ENCODE data around the gene MRPS6.

Gene MRPS6

GRCh38 chr21:34071683-34072082, 1.7 kb upstream of the MRPS6 start:
- no peak for DNase-seq (ENCODE audit: low read depth, low spot score)

GRCh38 chr21:34072145-34073031, 990 bp upstream of the MRPS6 start:
- no peak for DNase-seq (ENCODE audit: low read depth, low spot score)

GRCh38 chr21:34073749-34074282, 438 bp downstream of the MRPS6 start:
- DNase-seq (ENCODE audit: low read depth, low spot score) = no peak

- no peak for DNase-seq (ENCODE audit: low read depth, low spot score)
Observed at GRCh38 chr21:34074283-34075090, 1.1 kb downstream of the MRPS6 start.

GRCh38 chr21:34075091-34075425, 1.7 kb downstream of the MRPS6 start:
- DNase-seq (ENCODE audit: low read depth, low spot score) = no peak

- no peak for DNase-seq (ENCODE audit: low read depth, low spot score)
Observed at GRCh38 chr21:34075760-34076660, 2.6 kb downstream of the MRPS6 start.

- DNase-seq (ENCODE audit: low read depth, low spot score) = no peak
Observed at GRCh38 chr21:34076835-34077234, 3.5 kb downstream of the MRPS6 start.

GRCh38 chr21:34077888-34078287, 4.5 kb downstream of the MRPS6 start:
- DNase-seq (ENCODE audit: low read depth, low spot score) = no peak

GRCh38 chr21:34078915-34079314, 5.5 kb downstream of the MRPS6 start:
- no peak for DNase-seq (ENCODE audit: low read depth, low spot score)

GRCh38 chr21:34080710-34081109, 7.3 kb downstream of the MRPS6 start:
- no peak for DNase-seq (ENCODE audit: low read depth, low spot score)

GRCh38 chr21:34082769-34083168, 9.4 kb downstream of the MRPS6 start:
- no peak for DNase-seq (ENCODE audit: low read depth, low spot score)

GRCh38 chr21:34083357-34083756, 10.0 kb downstream of the MRPS6 start:
- DNase-seq (ENCODE audit: low read depth, low spot score) = no peak

- no peak for DNase-seq (ENCODE audit: low read depth, low spot score)
Observed at GRCh38 chr21:34085129-34085528, 11.8 kb downstream of the MRPS6 start.

- no peak for DNase-seq (ENCODE audit: low read depth, low spot score)
Observed at GRCh38 chr21:34086887-34087306, 13.5 kb downstream of the MRPS6 start.

- DNase-seq (ENCODE audit: low read depth, low spot score) = no peak
Observed at GRCh38 chr21:34088752-34089151, 15.4 kb downstream of the MRPS6 start.

- DNase-seq (ENCODE audit: low read depth, low spot score) = no peak
Observed at GRCh38 chr21:34091032-34091431, 17.7 kb downstream of the MRPS6 start.

- no peak for DNase-seq (ENCODE audit: low read depth, low spot score)
Observed at GRCh38 chr21:34091607-34092006, 18.2 kb downstream of the MRPS6 start.

GRCh38 chr21:34092262-34092921, 19.0 kb downstream of the MRPS6 start:
- DNase-seq (ENCODE audit: low read depth, low spot score) = no peak

GRCh38 chr21:34093083-34093482, 19.7 kb downstream of the MRPS6 start:
- DNase-seq (ENCODE audit: low read depth, low spot score) = no peak

GRCh38 chr21:34094949-34095348, 21.6 kb downstream of the MRPS6 start:
- DNase-seq (ENCODE audit: low read depth, low spot score) = no peak

GRCh38 chr21:34097442-34097841, 24.1 kb downstream of the MRPS6 start:
- no peak for DNase-seq (ENCODE audit: low read depth, low spot score)
